GM06990 (cell line): Measurements from ENCODE around the gene MCMBP.
"Not testable (repeated sequence)": the region's sequence is repeated elsewhere in the genome, so short reads cannot be mapped to it uniquely, and the experiment has no call there.

Experiments
- DNase-seq: peaks from one replicate; pipeline ENCODE4 v3.0.0-alpha.2; 2011; ENCODE audit not compliant: insufficient read length; ENCODE audit errors: extremely low read depth
- H3K27me3 ChIP-seq: replicated peaks from 2 replicates; pipeline ENCODE4 v1.6.0; 2011; ENCODE audit warnings: low read length; ENCODE audit not compliant: control insufficient read depth, insufficient read depth
- H3K36me3 ChIP-seq: 2 replicates; pipeline ENCODE4 v1.5.1; 2011; ENCODE audit warnings: low read length; ENCODE audit not compliant: control insufficient read depth, insufficient read depth
- H3K4me3 ChIP-seq: replicated peaks from 2 replicates; pipeline ENCODE4 v1.5.1; 2011; ENCODE audit warnings: low read depth, mild to moderate bottlenecking, control low read depth, low read length
- TF ChIP-seq, protein P1 (sequence below): IDR thresholded peaks from 2 replicates; pipeline ENCODE4 v1.5.1; 2011; ENCODE audit warnings: low read length, control low read depth, mild to moderate bottlenecking, inconsistent platforms; ENCODE audit not compliant: insufficient read depth, poor library complexity, severe bottlenecking

Gene MCMBP

DNA sequence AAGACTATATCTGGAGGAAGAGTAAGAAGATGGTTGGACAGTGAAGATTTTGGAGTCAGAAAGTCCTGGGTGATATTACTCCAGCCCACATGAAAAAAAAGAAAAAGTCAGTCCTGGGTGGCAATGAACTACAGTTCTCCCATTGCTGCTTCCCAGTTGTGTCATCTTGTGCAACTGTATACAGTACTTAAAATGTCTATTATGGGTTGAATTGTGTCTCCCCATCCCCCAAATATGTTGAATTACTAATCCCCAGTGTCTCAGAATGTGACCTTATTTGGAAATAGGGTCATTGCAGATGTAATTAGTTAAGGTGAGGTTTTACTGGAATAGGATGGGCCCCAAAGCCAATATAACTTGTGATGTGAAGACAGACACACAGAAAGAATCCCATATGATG is 35.5 kb upstream of the MCMBP start:
- TF ChIP-seq, protein P1, sequence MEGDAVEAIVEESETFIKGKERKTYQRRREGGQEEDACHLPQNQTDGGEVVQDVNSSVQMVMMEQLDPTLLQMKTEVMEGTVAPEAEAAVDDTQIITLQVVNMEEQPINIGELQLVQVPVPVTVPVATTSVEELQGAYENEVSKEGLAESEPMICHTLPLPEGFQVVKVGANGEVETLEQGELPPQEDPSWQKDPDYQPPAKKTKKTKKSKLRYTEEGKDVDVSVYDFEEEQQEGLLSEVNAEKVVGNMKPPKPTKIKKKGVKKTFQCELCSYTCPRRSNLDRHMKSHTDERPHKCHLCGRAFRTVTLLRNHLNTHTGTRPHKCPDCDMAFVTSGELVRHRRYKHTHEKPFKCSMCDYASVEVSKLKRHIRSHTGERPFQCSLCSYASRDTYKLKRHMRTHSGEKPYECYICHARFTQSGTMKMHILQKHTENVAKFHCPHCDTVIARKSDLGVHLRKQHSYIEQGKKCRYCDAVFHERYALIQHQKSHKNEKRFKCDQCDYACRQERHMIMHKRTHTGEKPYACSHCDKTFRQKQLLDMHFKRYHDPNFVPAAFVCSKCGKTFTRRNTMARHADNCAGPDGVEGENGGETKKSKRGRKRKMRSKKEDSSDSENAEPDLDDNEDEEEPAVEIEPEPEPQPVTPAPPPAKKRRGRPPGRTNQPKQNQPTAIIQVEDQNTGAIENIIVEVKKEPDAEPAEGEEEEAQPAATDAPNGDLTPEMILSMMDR: no peak
- DNase-seq: no peak
- Histone ChIP-seq H3K36me3 (peaks cover 3% of the 10 kb centered on the region), H3K27me3 (no peaks in the 10 kb centered on the region), H3K4me3 (no peak overlapping the region)

DNA sequence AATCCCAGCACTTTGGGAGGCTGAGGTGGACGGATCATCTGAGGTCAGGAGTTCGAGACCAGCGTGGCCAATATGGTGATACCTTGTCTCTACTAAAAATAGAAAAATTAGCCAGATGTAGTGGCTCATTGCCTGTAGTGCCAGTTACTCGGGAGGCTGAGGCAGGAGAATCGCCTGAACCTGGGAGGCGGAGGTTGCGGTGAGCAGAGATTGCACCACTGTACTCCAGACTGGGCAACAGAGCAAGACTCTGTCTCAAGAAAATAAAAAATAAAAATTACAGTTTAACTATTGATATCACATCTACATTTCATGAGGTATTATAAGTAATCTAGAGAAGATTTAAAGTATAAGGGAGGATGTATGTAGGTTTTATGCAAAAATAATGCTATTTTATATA is 35.1 kb upstream of the MCMBP start:
- not testable (repeated sequence) for DNase-seq

DNA sequence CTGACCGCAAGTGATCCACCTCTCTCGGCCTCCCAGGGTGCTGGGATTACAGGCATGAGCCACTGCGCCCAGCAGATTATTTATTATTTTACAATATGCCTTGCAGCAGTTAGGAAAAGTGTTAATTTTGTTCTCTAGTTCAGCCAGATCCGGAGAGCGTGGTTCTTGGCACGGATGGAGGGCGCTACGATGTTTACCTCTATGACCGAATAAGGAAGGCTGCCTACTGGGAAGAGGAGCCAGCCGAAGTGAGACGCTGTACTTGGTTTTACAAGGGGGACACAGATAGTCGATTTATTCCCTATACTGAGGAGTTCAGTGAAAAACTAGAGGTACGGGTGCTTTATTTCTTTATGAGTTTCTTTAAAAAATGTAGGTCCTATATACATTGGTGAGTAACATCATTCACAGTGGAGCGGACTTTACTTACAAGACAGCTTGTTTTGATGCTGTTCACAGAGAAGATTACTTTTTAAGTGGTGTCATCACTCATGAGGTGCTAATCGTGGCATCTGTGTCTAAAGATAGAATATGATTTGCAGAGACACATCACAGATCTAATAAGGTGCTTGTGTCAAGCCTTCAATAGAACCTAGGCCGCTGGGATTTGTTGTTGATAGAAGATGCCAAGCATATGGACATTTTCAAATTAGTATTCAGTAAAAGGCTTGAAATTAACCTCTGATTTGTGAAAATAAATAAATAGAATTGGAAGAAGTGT is 31.5 kb upstream of the MCMBP start:
- H3K4me3 ChIP-seq: no peak overlapping the region
- DNase-seq: no peak
- H3K36me3 ChIP-seq: peaks cover 4% of the 10 kb centered on the region
- TF ChIP-seq, protein P1: no peak
- no peaks in the 10 kb centered on the region for H3K27me3 ChIP-seq

More for the DNA sequence above, 35.1 kb upstream of the MCMBP start:
- not testable (repeated sequence) for H3K27me3 ChIP-seq, H3K36me3 ChIP-seq, H3K4me3 ChIP-seq

DNA sequence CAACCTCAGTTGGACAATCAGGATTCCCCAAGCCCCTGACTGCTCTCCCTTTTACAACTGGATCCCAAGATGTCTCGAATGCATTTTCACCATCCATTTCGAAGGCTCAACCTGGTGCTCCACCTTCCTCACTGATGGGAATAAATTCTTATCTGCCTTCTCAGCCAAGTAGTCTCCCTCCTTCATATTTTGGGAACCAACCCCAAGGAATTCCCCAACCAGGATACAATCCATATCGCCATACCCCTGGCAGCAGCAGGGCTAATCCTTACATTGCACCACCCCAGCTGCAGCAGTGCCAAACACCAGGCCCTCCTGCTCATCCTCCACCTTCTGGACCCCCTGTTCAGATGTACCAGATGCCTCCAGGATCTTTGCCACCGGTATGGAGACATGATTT is 25.9 kb upstream of the MCMBP start:
- H3K36me3 ChIP-seq: peaks cover 14% of the 10 kb centered on the region
- H3K27me3 ChIP-seq: no peaks in the 10 kb centered on the region
- no peak for DNase-seq
- no peak overlapping the region for H3K4me3 ChIP-seq
- TF ChIP-seq, protein P1: no peak

DNA sequence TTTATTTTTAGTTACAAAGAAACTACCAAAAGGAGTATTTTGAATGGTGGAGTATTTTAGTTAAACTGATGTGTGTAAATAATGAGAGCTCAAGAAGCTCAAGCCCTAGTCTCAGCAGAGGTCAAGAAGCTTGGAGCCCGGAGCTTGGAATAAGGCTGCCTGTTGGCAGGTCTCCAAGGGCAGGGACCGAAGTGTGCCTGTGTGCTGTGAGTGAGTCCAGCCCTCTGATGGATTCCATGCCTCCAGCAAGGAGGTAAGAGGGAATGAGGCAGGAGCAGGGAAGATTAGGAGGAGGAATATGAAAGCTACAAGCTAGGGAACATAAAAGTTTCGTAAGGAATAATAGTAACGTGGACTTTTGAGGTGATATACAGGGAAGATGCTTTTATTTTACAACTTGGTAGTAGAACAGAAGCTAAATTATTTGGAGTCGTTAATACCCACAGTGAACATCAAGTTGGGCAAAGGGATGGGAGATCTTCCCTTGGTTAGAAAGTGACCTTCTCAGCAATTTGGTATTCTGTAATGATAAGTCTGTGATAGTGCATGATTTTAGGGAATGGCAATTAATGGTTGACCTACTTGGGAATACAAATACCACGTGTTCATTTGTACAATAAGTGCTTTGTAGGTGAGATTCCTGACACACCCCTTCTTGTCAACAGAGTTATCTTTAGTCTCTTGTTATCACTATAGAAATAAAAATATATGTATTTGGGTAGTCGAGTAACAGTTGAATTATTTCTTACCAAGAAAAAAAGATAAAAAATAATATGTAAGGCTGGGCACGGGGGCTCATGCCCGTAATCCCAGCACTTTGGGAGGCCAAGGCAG is 24.5 kb upstream of the MCMBP start:
- DNase-seq: no peak
- Histone ChIP-seq H3K36me3 (peaks cover 12% of the 10 kb centered on the region), H3K4me3 (no peak overlapping the region), H3K27me3 (no peaks in the 10 kb centered on the region)
- TF ChIP-seq, protein P1: no peak

DNA sequence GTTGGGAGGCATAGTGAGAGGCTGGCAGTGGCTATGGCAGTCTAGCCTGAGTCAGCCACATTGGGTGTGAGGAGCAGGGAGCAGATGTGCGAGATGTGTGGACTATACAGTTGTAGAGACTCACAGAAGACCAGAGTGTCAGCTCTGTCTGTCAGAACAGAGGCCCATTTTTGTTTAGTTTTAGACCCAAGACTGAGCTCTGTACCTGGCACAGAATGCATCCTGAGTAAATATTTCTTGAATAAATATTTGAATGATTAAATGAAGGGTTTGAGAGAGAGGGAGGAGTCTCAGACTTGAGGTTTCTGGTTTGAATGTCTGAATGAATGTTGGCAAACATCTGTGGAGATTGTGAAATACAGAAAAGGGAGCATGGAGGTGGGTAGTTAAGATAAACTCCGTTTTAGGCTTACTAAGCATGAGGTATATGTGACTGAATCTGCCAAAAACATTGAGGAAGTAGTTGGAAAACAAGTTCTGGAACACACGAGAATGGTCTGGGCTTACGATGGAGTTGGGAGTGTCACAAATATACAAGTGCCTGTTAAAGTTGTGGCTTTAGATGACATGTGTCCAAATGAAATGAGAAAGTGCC is 23.5 kb upstream of the MCMBP start:
- no peaks in the 10 kb centered on the region for H3K27me3 ChIP-seq
- no peak overlapping the region for H3K4me3 ChIP-seq
- no peak for DNase-seq
- TF ChIP-seq, protein P1: no peak
- peaks cover 12% of the 10 kb centered on the region for H3K36me3 ChIP-seq
